Osteocyte (in vitro differentiated cells): ENCODE measurements around the gene SH3RF3. TPM values are rescaled to one million over a fixed set of nuclear protein-coding genes. Genes with fewer than 3 reads are reported as not detected.

Experiments used
- DNase-seq: peaks from one replicate; pipeline ENCODE4 v3.0.0; 2021; ENCODE audit warnings: mixed read lengths; ENCODE audit not compliant: unreplicated experiment; ENCODE audit errors: extremely low spot score
- H3K27ac Mint-ChIP-seq: one replicate; pipeline ENCODE4 v1.8.0; 2021; ENCODE audit warnings: mild to moderate bottlenecking, mixed read lengths; ENCODE audit not compliant: unreplicated experiment
- H3K27me3 Mint-ChIP-seq: one replicate; pipeline ENCODE4 v1.8.0; 2021; ENCODE audit warnings: mixed read lengths; ENCODE audit not compliant: unreplicated experiment
- H3K36me3 Mint-ChIP-seq: one replicate; pipeline ENCODE4 v1.8.0; 2021; ENCODE audit warnings: mixed read lengths; ENCODE audit not compliant: unreplicated experiment
- H3K4me1 Mint-ChIP-seq: one replicate; pipeline ENCODE4 v1.8.0; 2021; ENCODE audit warnings: mixed read lengths; ENCODE audit not compliant: unreplicated experiment
- H3K4me3 Mint-ChIP-seq: one replicate; pipeline ENCODE4 v1.8.0; 2021; ENCODE audit warnings: mild to moderate bottlenecking, moderate library complexity, mixed read lengths; ENCODE audit not compliant: unreplicated experiment
- H3K9me3 Mint-ChIP-seq: one replicate; pipeline ENCODE4 v1.8.0; 2021; ENCODE audit warnings: mixed read lengths; ENCODE audit not compliant: unreplicated experiment
- total RNA-seq: library from RNA; stranded (reverse); gene quantifications from 2 replicates; pipeline ENCODE4 v1.2.1, GENCODE V29; 2021
- TF ChIP-seq, protein P1 (sequence below): fragments of 200-600 bp; sonication (generic); IDR thresholded peaks from 2 replicates; pipeline ENCODE4 v1.5.0; 2021; ENCODE audit warnings: antibody characterized with exemption, mild to moderate bottlenecking, moderate library complexity

The SH3RF3 gene
- total RNA-seq, 1 donor from 2014 or later: 79.4 TPM

- Mint-ChIP-seq H3K27ac (no peak overlapping the region), H3K9me3 (no peaks in the 10 kb centered on the region), H3K27me3 (no peaks in the 10 kb centered on the region), H3K4me1 (peaks cover 28% of the 10 kb centered on the region), H3K36me3 (no peaks in the 10 kb centered on the region), H3K4me3 (no peak overlapping the region)
- no peak for DNase-seq
- TF ChIP-seq, protein P1, sequence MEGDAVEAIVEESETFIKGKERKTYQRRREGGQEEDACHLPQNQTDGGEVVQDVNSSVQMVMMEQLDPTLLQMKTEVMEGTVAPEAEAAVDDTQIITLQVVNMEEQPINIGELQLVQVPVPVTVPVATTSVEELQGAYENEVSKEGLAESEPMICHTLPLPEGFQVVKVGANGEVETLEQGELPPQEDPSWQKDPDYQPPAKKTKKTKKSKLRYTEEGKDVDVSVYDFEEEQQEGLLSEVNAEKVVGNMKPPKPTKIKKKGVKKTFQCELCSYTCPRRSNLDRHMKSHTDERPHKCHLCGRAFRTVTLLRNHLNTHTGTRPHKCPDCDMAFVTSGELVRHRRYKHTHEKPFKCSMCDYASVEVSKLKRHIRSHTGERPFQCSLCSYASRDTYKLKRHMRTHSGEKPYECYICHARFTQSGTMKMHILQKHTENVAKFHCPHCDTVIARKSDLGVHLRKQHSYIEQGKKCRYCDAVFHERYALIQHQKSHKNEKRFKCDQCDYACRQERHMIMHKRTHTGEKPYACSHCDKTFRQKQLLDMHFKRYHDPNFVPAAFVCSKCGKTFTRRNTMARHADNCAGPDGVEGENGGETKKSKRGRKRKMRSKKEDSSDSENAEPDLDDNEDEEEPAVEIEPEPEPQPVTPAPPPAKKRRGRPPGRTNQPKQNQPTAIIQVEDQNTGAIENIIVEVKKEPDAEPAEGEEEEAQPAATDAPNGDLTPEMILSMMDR: no peak
Observed at GRCh38 chr2:109517118-109517889, 388.3 kb downstream of the SH3RF3 start.

GRCh38 chr2:109519513-109519912 is 390.5 kb downstream of the SH3RF3 start:
- DNase-seq: no peak
- no peaks in the 10 kb centered on the region for H3K9me3 Mint-ChIP-seq
- H3K4me3 Mint-ChIP-seq: no peak overlapping the region
- H3K36me3 Mint-ChIP-seq: no peaks in the 10 kb centered on the region
- H3K27ac Mint-ChIP-seq: no peak overlapping the region
- no peaks in the 10 kb centered on the region for H3K27me3 Mint-ChIP-seq
- peaks cover 8% of the 10 kb centered on the region for H3K4me1 Mint-ChIP-seq
- TF ChIP-seq, protein P1: no peak

DNA sequence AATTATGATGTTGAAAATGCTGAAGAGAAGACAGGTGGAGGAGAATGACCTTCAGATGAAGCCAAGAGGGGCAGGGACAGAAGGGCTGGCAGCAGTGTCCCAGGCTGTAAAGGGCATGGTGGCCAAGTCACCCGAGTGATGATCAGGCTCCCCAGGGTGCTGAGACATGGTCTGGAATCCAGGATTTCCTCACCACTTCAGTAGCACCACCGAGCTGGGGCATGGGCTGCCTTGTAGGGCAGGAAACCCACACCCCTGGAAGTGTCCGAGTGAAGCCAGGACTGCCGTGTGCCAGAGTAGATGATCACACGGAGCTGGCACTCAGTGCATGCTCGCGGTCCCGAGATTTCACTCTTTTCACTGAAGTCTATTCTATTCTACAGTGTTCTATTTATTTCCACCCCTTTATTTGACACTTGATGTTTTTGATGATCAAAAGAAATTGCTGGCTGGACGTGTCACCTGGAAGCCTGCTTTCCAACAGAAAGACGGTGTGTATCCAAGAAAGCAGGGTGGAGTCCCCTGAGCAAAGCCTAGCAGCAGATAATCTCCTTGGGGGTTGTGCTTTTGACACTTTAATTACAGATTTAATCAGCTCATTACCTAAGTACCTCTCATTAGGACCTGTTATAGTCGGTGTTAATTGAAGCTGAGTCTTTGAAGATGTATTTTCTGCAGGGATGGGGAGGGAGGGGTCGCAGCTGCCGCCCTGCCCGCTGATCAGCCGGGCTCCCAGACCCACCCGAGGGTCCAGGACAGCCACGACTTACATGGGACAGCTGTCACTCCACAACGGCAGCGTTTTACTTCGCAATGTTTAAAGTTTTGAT is 392.4 kb downstream of the SH3RF3 start:
- Mint-ChIP-seq H3K9me3 (no peaks in the 10 kb centered on the region), H3K27me3 (no peaks in the 10 kb centered on the region), H3K36me3 (no peaks in the 10 kb centered on the region), H3K27ac (no peak overlapping the region), H3K4me1 (peaks cover 2% of the 10 kb centered on the region), H3K4me3 (no peak overlapping the region)
- TF ChIP-seq, protein P1: no peak
- DNase-seq: no peak

DNA sequence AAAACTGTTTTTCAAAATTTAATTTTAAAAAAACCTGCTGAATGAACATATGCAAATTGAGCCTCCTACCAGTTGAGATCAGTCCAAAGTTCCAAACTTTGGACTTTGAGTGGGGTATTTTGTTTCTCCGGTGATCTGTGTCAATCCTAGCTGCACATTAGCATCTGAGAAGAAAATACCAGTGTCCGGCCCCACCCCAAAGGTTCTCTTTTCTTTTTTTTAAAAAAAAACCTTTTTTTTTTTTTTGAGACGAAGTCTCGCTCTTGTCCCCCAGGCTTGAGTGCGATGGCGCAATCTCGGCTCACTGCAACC is 393.0 kb downstream of the SH3RF3 start:
- Mint-ChIP-seq H3K4me1 (no peaks in the 10 kb centered on the region), H3K4me3 (no peak overlapping the region), H3K36me3 (no peaks in the 10 kb centered on the region), H3K27ac (no peak overlapping the region), H3K27me3 (no peaks in the 10 kb centered on the region), H3K9me3 (no peaks in the 10 kb centered on the region)
- no peak for DNase-seq
- TF ChIP-seq, protein P1: no peak

DNA sequence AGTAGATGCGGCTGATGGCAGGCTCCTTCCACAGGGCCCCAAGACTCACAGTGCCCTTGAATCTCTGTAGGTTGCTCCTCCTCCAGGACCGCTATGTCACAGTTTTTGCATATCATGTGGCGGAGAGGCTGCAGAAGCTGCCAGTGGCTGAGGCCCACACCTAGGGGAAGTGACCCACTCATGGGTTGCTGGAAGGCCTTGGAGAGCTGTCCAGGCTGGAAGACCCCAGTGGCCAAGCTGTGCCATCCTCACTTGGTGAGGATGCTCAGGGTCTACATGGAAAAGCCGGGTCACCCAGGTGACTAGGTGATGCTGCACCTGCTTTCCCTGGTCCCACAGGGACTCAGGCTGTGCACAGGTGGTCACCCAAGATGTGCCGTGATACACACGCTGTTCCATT is 394.1 kb downstream of the SH3RF3 start:
- Mint-ChIP-seq H3K27me3 (no peaks in the 10 kb centered on the region), H3K36me3 (no peaks in the 10 kb centered on the region), H3K9me3 (no peaks in the 10 kb centered on the region), H3K4me3 (no peak overlapping the region), H3K27ac (no peak overlapping the region), H3K4me1 (peaks cover 2% of the 10 kb centered on the region)
- DNase-seq: no peak
- TF ChIP-seq, protein P1: no peak
